ENCODE measurements around the gene SPHK1.

Gene SPHK1

DNA sequence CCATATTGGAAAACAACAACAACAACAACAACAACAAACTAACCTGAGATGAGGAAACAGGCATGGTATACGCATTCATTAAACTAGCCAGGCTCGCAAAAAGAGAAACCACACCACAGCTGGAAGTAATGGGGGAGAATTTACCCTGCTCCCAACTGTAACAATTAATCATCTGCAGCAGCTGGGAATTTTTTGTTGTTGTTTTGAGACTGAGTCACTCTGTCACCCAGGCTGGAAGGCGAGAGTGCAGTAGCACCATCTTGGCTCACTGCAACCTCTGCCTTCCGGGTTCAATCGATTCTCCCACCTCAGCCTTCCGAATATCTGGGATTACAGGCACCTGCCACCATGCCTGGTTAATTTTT, 47.0 kb upstream of the SPHK1 start:
- H3K9me3 ChIP-seq (ENCODE audit: low read length) = no peaks in the 10 kb centered on the region
- H3K79me2 ChIP-seq (ENCODE audit: insufficient read depth, low read length) = peaks cover 4% of the 10 kb centered on the region; the same call in 1 of the 2 replicates
- no peak overlapping the region for H3K4me3 ChIP-seq (ENCODE audit: low read depth, low read length, poor library complexity, severe bottlenecking)
- no peak overlapping the region for H2AFZ ChIP-seq (ENCODE audit: low read length)
- H4K20me1 ChIP-seq (ENCODE audit: insufficient read depth, low read length) = no peaks in the 10 kb centered on the region
- H3K9me2 ChIP-seq (ENCODE audit: low read depth, low read length) = no peaks in the 10 kb centered on the region
- no peak overlapping the region for H3K9ac ChIP-seq (ENCODE audit: low read length)
- H3K27me3 ChIP-seq (ENCODE audit: insufficient read depth, low read length) = no peaks in the 10 kb centered on the region
- no peak overlapping the region for H3K4me2 ChIP-seq (ENCODE audit: low read length)
- H3K4me1 ChIP-seq (ENCODE audit: insufficient read depth, low read length, severe bottlenecking) = no peaks in the 10 kb centered on the region
- H3K27ac ChIP-seq (ENCODE audit: low read depth, low read length, poor library complexity, severe bottlenecking) = no peak overlapping the region
- H3F3A ChIP-seq (ENCODE audit: insufficient read depth, low read length) = no peaks in the 10 kb centered on the region
- H3K36me3 ChIP-seq (ENCODE audit: insufficient read depth, low read length) = peaks cover 21% of the 10 kb centered on the region; the same call in 1 of the 2 replicates
- TF ChIP-seq, protein P1, sequence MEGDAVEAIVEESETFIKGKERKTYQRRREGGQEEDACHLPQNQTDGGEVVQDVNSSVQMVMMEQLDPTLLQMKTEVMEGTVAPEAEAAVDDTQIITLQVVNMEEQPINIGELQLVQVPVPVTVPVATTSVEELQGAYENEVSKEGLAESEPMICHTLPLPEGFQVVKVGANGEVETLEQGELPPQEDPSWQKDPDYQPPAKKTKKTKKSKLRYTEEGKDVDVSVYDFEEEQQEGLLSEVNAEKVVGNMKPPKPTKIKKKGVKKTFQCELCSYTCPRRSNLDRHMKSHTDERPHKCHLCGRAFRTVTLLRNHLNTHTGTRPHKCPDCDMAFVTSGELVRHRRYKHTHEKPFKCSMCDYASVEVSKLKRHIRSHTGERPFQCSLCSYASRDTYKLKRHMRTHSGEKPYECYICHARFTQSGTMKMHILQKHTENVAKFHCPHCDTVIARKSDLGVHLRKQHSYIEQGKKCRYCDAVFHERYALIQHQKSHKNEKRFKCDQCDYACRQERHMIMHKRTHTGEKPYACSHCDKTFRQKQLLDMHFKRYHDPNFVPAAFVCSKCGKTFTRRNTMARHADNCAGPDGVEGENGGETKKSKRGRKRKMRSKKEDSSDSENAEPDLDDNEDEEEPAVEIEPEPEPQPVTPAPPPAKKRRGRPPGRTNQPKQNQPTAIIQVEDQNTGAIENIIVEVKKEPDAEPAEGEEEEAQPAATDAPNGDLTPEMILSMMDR (IDR thresholded peaks at IDR 0.05; ENCODE audit: low read length) = no peak
- TF ChIP-seq EZH2 (IDR thresholded peaks at IDR 0.05; ENCODE audit: borderline replicate concordance, low read length) = no peak

DNA sequence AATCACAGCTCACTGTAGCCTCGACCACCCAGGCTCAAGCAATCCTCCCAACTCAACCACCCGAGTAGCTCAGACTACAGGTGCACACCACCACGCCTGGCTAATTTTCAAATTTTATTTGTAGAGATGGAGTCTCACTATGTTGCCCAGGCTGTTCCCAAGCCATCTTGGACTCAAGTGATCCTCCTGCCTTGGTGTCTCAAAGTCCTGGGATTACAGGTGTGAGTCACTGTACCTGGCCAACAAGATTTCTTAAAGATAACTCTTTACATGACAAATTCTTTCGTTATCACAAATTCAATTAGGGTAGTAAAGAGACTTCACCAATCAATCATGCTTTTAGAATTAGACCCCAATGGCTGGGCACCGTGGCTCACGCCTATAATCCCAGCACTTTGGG, 43.1 kb upstream of the SPHK1 start:
- H3K36me3 ChIP-seq (ENCODE audit: insufficient read depth, low read length) = peaks cover 45% of the 10 kb centered on the region
- no peak for TF ChIP-seq EZH2 (IDR thresholded peaks at IDR 0.05; ENCODE audit: borderline replicate concordance, low read length)
- TF ChIP-seq, protein P1 (IDR thresholded peaks at IDR 0.05; ENCODE audit: low read length) = no peak

DNA sequence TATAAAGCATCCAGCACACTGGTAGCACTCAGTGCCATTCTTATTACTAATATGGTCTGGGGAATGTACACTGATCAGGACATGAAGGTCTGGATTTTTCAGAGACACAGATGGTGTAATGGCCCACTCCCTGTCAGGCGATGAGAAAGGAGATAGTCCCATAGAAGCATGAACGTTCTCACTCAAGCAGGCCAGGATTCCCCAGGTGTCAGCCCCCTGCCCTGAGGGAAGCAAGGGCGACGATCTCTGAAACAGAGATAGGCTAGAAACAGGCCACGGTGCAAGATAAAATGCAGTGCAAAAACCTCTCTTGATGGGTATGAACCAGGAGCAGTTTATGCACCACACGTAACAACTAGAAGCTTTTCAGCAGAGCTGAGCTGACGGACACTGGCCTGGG, 41.3 kb upstream of the SPHK1 start:
- Histone ChIP-seq H3K27ac (ENCODE audit: low read depth, low read length, poor library complexity, severe bottlenecking) (no peak overlapping the region), H3K9me2 (ENCODE audit: low read depth, low read length) (no peaks in the 10 kb centered on the region), H3K4me3 (ENCODE audit: low read depth, low read length, poor library complexity, severe bottlenecking) (no peak overlapping the region), H3K4me1 (ENCODE audit: insufficient read depth, low read length, severe bottlenecking) (no peaks in the 10 kb centered on the region), H2AFZ (ENCODE audit: low read length) (no peak overlapping the region), H3K4me2 (ENCODE audit: low read length) (no peak overlapping the region), H3K79me2 (ENCODE audit: insufficient read depth, low read length) (no peaks in the 10 kb centered on the region), H3K27me3 (ENCODE audit: insufficient read depth, low read length) (no peaks in the 10 kb centered on the region), H3K9ac (ENCODE audit: low read length) (no peak overlapping the region), H3K9me3 (ENCODE audit: low read length) (no peaks in the 10 kb centered on the region), H4K20me1 (ENCODE audit: insufficient read depth, low read length) (no peaks in the 10 kb centered on the region), H3K36me3 (ENCODE audit: insufficient read depth, low read length) (peaks cover 57% of the 10 kb centered on the region), H3F3A (ENCODE audit: insufficient read depth, low read length) (no peaks in the 10 kb centered on the region)
- no peak for TF ChIP-seq EZH2 (IDR thresholded peaks at IDR 0.05; ENCODE audit: borderline replicate concordance, low read length)
- TF ChIP-seq, protein P1 (IDR thresholded peaks at IDR 0.05; ENCODE audit: low read length) = no peak

More for the DNA sequence above, 43.1 kb upstream of the SPHK1 start:
- H3K27ac ChIP-seq (ENCODE audit: low read depth, low read length, poor library complexity, severe bottlenecking) = no peak overlapping the region
- no peaks in the 10 kb centered on the region for H3K9me2 ChIP-seq (ENCODE audit: low read depth, low read length)
- H3K9me3 ChIP-seq (ENCODE audit: low read length) = no peaks in the 10 kb centered on the region
- H3F3A ChIP-seq (ENCODE audit: insufficient read depth, low read length) = no peaks in the 10 kb centered on the region
- no peak overlapping the region for H3K9ac ChIP-seq (ENCODE audit: low read length)
- no peak overlapping the region for H3K4me2 ChIP-seq (ENCODE audit: low read length)
- H3K79me2 ChIP-seq (ENCODE audit: insufficient read depth, low read length) = no peaks in the 10 kb centered on the region
- H2AFZ ChIP-seq (ENCODE audit: low read length) = no peak overlapping the region
- H3K4me1 ChIP-seq (ENCODE audit: insufficient read depth, low read length, severe bottlenecking) = no peaks in the 10 kb centered on the region
- no peaks in the 10 kb centered on the region for H3K27me3 ChIP-seq (ENCODE audit: insufficient read depth, low read length)
- no peaks in the 10 kb centered on the region for H4K20me1 ChIP-seq (ENCODE audit: insufficient read depth, low read length)
- no peak overlapping the region for H3K4me3 ChIP-seq (ENCODE audit: low read depth, low read length, poor library complexity, severe bottlenecking)

Data from OCI-LY1 (cell line).